GM23338 (cell line): Measurements from ENCODE around the gene USP16. TPM values are rescaled to one million over a fixed set of nuclear protein-coding genes. Genes with fewer than 3 reads are reported as not detected.

Experiments used
- ATAC-seq: fragments of 200-7000 bp; cut with Tn5 transposase; 3 replicates; pipeline ENCODE4 v1.9.1; 2020
- DNase-seq: peaks from one replicate; pipeline ENCODE4 v3.0.0-alpha.2; 2015; ENCODE audit warnings: low spot score
- H2AFZ ChIP-seq: fragments of 200-600 bp; sonication (generic); 2 replicates; pipeline ENCODE4 v1.8.0; 2016; ENCODE audit warnings: antibody characterized with exemption, mild to moderate bottlenecking, moderate library complexity
- H3F3A ChIP-seq: fragments of 200-600 bp; sonication (generic); replicated peaks from 2 replicates; pipeline ENCODE4 v1.8.0; 2017; ENCODE audit warnings: antibody characterized with exemption, mixed run types, low read depth
- H3K27ac ChIP-seq: fragments of 200-600 bp; sonication (generic); 2 replicates; pipeline ENCODE4 v1.6.1; 2016; ENCODE audit warnings: low read depth
- H3K27me3 ChIP-seq: fragments of 200-600 bp; sonication (generic); 2 replicates; pipeline ENCODE4 v1.8.0; 2016; ENCODE audit warnings: mild to moderate bottlenecking, mixed run types, moderate library complexity; ENCODE audit not compliant: insufficient read depth
- H3K36me3 ChIP-seq: fragments of 200-600 bp; sonication (generic); 2 replicates; pipeline ENCODE4 v1.8.0; 2016; ENCODE audit warnings: mild to moderate bottlenecking; ENCODE audit not compliant: insufficient read depth
- H3K4me1 ChIP-seq: fragments of 200-600 bp; sonication (generic); 2 replicates; pipeline ENCODE4 v1.8.0; 2016; ENCODE audit warnings: mild to moderate bottlenecking, moderate library complexity; ENCODE audit not compliant: insufficient read depth
- H3K4me2 ChIP-seq: fragments of 200-600 bp; sonication (generic); 2 replicates; pipeline ENCODE4 v1.7.1; 2017; ENCODE audit warnings: mixed run types
- H3K4me3 ChIP-seq: fragments of 200-600 bp; sonication (generic); 2 replicates; pipeline ENCODE4 v1.6.1; 2016; ENCODE audit warnings: mixed run types
- H3K79me2 ChIP-seq: fragments of 200-600 bp; sonication (generic); replicated peaks from 2 replicates; pipeline ENCODE4 v1.8.0; 2017; ENCODE audit warnings: mild to moderate bottlenecking; ENCODE audit not compliant: insufficient read depth
- H3K9me2 ChIP-seq: fragments of 200-600 bp; sonication (generic); 2 replicates; pipeline ENCODE4 v1.8.0; 2017; ENCODE audit not compliant: insufficient read depth
- H4K20me1 ChIP-seq: fragments of 200-600 bp; sonication (generic); replicated peaks from 2 replicates; pipeline ENCODE4 v1.8.0; 2017; ENCODE audit warnings: mild to moderate bottlenecking; ENCODE audit not compliant: insufficient read depth
- H3K27ac Mint-ChIP-seq: 2 replicates; pipeline ENCODE4 v1.8.0; 2020; ENCODE audit warnings: inconsistent platforms, mild to moderate bottlenecking, moderate library complexity, mixed read lengths
- H3K27me3 Mint-ChIP-seq: 3 replicates; pipeline ENCODE4 v1.8.0; 2022; ENCODE audit warnings: low read depth, mild to moderate bottlenecking, moderate library complexity, mixed read lengths, inconsistent platforms; ENCODE audit not compliant: insufficient read depth, poor library complexity
- H3K36me3 Mint-ChIP-seq: 3 replicates; pipeline ENCODE4 v1.8.0; 2021; ENCODE audit warnings: low read depth, mild to moderate bottlenecking, inconsistent platforms, moderate library complexity, mixed read lengths
- H3K4me1 Mint-ChIP-seq: 3 replicates; pipeline ENCODE4 v1.8.0; 2020; ENCODE audit warnings: mild to moderate bottlenecking, inconsistent platforms, mixed read lengths
- H3K4me3 Mint-ChIP-seq: 3 replicates; pipeline ENCODE4 v1.8.0; 2021; ENCODE audit warnings: moderate library complexity, mild to moderate bottlenecking, inconsistent platforms, mixed read lengths
- H3K9me3 Mint-ChIP-seq: 3 replicates; pipeline ENCODE4 v1.8.0; 2020; ENCODE audit warnings: moderate library complexity, mild to moderate bottlenecking, inconsistent platforms, mixed read lengths
- CREB1 ChIP-seq: fragments of 250-450 bp; sonication (Bioruptor Pico); IDR thresholded peaks from 2 replicates; pipeline ENCODE4 v1.5.0; 2020; ENCODE audit warnings: low read depth, mild to moderate bottlenecking, moderate library complexity
- EZH2 ChIP-seq: fragments of 200-600 bp; sonication (generic); IDR thresholded peaks from one replicate; pipeline ENCODE4 v1.8.0; 2017; ENCODE audit warnings: antibody characterized with exemption, mild to moderate bottlenecking, low read depth; ENCODE audit not compliant: unreplicated experiment
- EZH2phosphoT487 ChIP-seq: fragments of 200-600 bp; sonication (generic); IDR thresholded peaks from one replicate; pipeline ENCODE4 v1.8.1; 2018; ENCODE audit warnings: antibody characterized with exemption; ENCODE audit not compliant: unreplicated experiment
- NANOG ChIP-seq: IDR thresholded peaks from 2 replicates; pipeline ENCODE4 v1.6.1; 2016; ENCODE audit warnings: antibody characterized with exemption, borderline replicate concordance
- ZNF462 ChIP-seq: fragments of 250-450 bp; sonication (Bioruptor Pico); IDR thresholded peaks from 2 replicates; pipeline ENCODE4 v1.5.0; 2020; ENCODE audit warnings: mild to moderate bottlenecking, moderate library complexity
- polyA plus RNA-seq: library from polyadenylated mRNA; unstranded; fragments of >200 nt; fragmentation: Nextera tagmentation; extraction: Ambion mirVana; gene quantifications from 2 replicates; pipeline ENCODE4 v1.2.1, GENCODE V29; 2016
- total RNA-seq: library from RNA; depleted of rRNA; stranded (reverse); fragments of >200 nt; shearing (Covaris generic); gene quantifications from 2 replicates; pipeline ENCODE4 v1.2.3, GENCODE V29; 2014
- TF ChIP-seq, protein P1 (sequence below): IDR thresholded peaks from one replicate; pipeline ENCODE4 v1.6.1; 2018; ENCODE audit warnings: antibody characterized with exemption; ENCODE audit not compliant: unreplicated experiment

The USP16 gene
- total and polyA plus RNA-seq, 2 experiments from 2014 or later: 19.7 to 70.4 TPM

DNA sequence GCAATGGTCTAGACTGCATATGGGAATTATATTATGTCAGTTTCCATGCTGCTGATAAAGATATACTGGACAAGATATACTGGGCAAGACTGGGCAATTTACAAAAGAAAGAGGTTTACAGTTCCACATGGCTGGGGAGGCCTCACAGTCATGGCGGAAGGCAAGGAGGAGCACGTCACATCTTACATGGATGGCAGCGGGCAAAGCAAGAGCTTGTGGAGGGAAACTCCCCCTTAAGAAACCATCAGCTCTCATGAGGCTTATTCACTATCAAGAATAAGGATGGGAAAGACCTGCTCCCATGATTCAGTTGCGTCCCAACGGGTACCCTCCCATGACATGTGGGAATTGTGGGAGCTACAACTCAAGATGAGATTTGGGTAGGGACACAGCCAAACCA lies 27.8 kb downstream of the USP16 start:
- Histone ChIP-seq H2AFZ (no peak overlapping the region), H3K79me2 (no peaks in the 10 kb centered on the region), H4K20me1 (peaks cover 18% of the 10 kb centered on the region), H3K36me3 (peaks cover 36% of the 10 kb centered on the region), H3K9me2 (no peaks in the 10 kb centered on the region), H3K27ac (no peak overlapping the region), H3F3A (peaks cover 11% of the 10 kb centered on the region; the same call in 1 of the 2 replicates), H3K4me3 (no peak overlapping the region), H3K27me3 (no peaks in the 10 kb centered on the region), H3K4me1 (no peaks in the 10 kb centered on the region), H3K4me2 (no peak overlapping the region)
- Mint-ChIP-seq H3K36me3 (peaks cover 52% of the 10 kb centered on the region), H3K9me3 (no peaks in the 10 kb centered on the region), H3K4me1 (no peaks in the 10 kb centered on the region; the same call in 2 of the 3 replicates), H3K4me3 (no peak overlapping the region), H3K27me3 (no peaks in the 10 kb centered on the region), H3K27ac (no peak overlapping the region)
- DNase-seq (no peak), ATAC-seq (no peak)
- no peak for TF ChIP-seq EZH2phosphoT487
- no peak for TF ChIP-seq CREB1
- no peak for TF ChIP-seq ZNF462 (CRISPR knock-in tag)
- TF ChIP-seq, protein P1, sequence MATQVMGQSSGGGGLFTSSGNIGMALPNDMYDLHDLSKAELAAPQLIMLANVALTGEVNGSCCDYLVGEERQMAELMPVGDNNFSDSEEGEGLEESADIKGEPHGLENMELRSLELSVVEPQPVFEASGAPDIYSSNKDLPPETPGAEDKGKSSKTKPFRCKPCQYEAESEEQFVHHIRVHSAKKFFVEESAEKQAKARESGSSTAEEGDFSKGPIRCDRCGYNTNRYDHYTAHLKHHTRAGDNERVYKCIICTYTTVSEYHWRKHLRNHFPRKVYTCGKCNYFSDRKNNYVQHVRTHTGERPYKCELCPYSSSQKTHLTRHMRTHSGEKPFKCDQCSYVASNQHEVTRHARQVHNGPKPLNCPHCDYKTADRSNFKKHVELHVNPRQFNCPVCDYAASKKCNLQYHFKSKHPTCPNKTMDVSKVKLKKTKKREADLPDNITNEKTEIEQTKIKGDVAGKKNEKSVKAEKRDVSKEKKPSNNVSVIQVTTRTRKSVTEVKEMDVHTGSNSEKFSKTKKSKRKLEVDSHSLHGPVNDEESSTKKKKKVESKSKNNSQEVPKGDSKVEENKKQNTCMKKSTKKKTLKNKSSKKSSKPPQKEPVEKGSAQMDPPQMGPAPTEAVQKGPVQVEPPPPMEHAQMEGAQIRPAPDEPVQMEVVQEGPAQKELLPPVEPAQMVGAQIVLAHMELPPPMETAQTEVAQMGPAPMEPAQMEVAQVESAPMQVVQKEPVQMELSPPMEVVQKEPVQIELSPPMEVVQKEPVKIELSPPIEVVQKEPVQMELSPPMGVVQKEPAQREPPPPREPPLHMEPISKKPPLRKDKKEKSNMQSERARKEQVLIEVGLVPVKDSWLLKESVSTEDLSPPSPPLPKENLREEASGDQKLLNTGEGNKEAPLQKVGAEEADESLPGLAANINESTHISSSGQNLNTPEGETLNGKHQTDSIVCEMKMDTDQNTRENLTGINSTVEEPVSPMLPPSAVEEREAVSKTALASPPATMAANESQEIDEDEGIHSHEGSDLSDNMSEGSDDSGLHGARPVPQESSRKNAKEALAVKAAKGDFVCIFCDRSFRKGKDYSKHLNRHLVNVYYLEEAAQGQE: no peak
- no peak for TF ChIP-seq EZH2
- no peak for TF ChIP-seq NANOG
